ENCODE data around the gene LGALS3.

GRCh38 chr14:55190906-55191202 lies 61.8 kb downstream of the LGALS3 start:
- TF ChIP-seq CTCF (IDR thresholded peaks at IDR 0.05 in 4 of 5, conservative IDR thresholded peaks at IDR 0.05 in 1 of 5) (no peak), POLR2A (IDR thresholded peaks at IDR 0.05) (no peak)

Measured in gastrocnemius medialis (tissue), 4 donors.